Measurements from ENCODE around the gene MRPL19.

- TF ChIP-seq CTCF (IDR thresholded peaks at IDR 0.05) = no peak
- TF ChIP-seq POLR2A (IDR thresholded peaks at IDR 0.05) = no peak
These were observed 29.9 kb downstream of the MRPL19 start for GRCh38 chr2:75676464-75676863.
